Fibroblast of villous mesenchyme (primary cell): ENCODE data around the gene GRIA2. TPM values are rescaled to one million over a fixed set of nuclear protein-coding genes. Genes with fewer than 3 reads are reported as not detected.

Experiments
- DNase-seq: peaks from one replicate; pipeline ENCODE4 v3.0.0-alpha.2; 2010; ENCODE audit warnings: low read depth
- H3K4me3 ChIP-seq: 2 replicates; pipeline ENCODE4 v1.5.1; 2011; ENCODE audit warnings: low read depth, mild to moderate bottlenecking, low read length
- CTCF ChIP-seq: IDR thresholded peaks from 2 replicates; pipeline ENCODE4 v1.5.1; 2012; ENCODE audit warnings: low read depth, mild to moderate bottlenecking, low read length; ENCODE audit not compliant: insufficient read depth
- total RNA-seq: library from RNA; depleted of rRNA; stranded (reverse); fragments of >200 nt; gene quantifications from 2 replicates; pipeline ENCODE4 v1.2.3, GENCODE V29; 2012

Gene GRIA2
- total RNA-seq, 1 donor = not detected

DNA sequence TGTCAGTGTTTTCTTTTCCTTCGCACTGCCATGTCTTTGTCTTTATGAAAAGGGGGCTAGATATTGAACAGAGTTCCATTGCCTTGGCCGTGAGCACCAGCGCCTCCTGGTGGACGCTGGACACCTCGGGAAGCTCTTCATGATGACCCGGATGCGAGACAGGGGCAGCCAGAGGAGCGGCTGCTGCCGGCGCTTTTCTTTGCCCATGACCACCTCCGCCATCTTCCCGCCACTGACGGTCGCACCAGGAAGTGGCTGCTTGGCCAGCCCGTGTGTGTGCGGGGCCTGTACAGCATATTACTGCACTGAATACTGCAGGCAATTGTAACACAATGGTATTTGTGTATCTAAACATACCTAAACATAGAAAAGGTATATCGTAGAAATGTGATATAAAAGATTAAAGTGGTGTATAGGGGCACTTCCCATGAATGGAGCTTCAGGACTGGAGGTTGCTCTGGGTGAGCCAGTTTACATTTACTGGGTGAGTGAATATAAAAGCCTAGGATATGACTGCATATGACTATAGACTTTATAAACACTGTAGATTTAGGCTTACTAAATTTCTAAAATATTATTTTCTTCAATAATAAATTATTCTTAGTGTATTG lies 15.8 kb upstream of the GRIA2 start:
- peak; percentile 25 for DNase-seq

GRCh38 chr4:157217708-157218107 lies 2.8 kb upstream of the GRIA2 start:
- TF ChIP-seq CTCF = peak; percentile 60
- peak; percentile 37 for DNase-seq

More for the DNA sequence above, 15.8 kb upstream of the GRIA2 start:
- TF ChIP-seq CTCF = peak; percentile 67
- H3K4me3 ChIP-seq = no peak overlapping the region

GRCh38 chr4:157219711-157220370 lies 687 bp upstream of the GRIA2 start:
- no peak for TF ChIP-seq CTCF
- DNase-seq = no peak
- H3K4me3 ChIP-seq = no peak overlapping the region

More at GRCh38 chr4:157217708-157218107, 2.8 kb upstream of the GRIA2 start:
- H3K4me3 ChIP-seq = no peak overlapping the region

GRCh38 chr4:157221426-157221894 lies 932 bp downstream of the GRIA2 start:
- no peak overlapping the region for H3K4me3 ChIP-seq
- no peak for DNase-seq
- TF ChIP-seq CTCF = no peak

DNA sequence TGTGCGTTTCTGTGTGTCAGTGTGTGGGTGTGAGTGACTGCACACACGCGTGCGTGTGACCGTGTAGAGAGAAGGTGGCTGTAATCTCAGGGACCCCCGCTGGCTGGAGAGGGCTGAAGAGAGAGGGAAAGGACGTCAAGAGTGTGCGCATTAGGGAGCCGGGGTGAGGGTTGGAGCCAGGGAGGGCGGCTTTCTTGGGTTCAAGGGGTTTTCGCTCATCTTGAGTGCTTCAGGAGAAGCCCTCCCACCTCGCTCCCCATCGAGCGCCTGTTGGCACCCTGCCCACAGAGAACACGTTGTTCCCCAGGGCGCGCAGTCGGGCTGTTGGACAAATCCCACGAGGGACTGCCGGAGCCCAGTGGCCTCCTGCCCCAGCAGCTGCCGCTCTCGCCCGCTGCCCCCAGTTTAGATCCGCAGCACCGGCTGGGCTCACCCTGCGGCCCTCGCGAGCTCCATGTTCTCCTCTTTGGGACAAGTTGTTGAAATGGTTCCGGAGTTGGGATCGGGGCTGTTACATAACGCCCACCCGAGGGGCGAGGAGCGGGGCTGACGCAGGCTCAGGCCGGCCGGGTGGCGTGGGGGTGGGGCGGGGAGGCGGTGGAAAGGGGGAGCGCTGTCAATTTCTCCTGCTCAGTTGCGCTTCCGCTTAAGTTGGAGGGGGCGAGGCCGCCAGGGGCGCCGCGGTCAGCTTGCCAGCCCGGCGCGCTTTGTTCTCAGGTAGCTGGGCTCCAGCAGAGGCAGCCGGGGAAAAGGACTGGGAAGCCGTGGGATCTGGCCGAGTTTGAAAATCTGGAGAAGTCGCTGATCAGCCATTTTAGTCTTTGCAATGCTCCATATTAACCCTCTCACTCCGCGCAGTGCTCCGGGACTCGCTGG lies 1.6 kb downstream of the GRIA2 start:
- DNase-seq = no peak
- H3K4me3 ChIP-seq = peak overlapping the region; percentile 47
- TF ChIP-seq CTCF = no peak

DNA sequence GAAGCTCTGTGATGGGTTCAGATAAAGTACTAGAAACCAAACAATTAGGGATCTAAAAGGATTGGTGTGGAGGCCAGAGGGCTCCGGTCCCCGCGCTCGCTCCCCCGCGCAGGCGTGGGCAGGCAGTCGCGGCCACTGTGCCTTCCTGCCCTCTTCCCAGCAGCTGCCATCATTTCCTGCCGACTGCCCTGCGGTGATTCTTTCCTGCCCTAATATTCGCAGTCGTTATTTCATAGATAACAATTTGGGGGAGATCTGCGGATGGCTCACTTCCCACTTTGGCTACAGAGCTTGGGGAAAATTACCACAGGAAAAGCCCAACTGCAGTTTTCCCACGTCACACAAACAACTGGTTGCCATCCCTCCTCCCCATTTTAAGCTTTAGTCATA lies 2.2 kb downstream of the GRIA2 start:
- peak overlapping the region; percentile 47 for H3K4me3 ChIP-seq
- TF ChIP-seq CTCF = no peak
- DNase-seq = no peak
